ENCODE results near the gene RNF215.
A peak's percentile ranks its signal among the peaks of the same experiment; 100 is the strongest.

Gene RNF215

GRCh38 chr22:30425616-30426387, 38.6 kb upstream of the RNF215 start, which contains the start of gene MTFP1:
MTFP1 (plus strand) TSS chr22:30425768; CDS start chr22:30425880, 112 bp downstream.
- peak within 1 kb of the TSS; percentile 59 to 68 for H3K4me3 ChIP-seq (replicated peaks in 1 of 2; ENCODE audit: low read depth in 2 of 2, low read length in 2 of 2)
- peak; percentile 68 to 75 for DNase-seq (ENCODE audit: low read depth in 2 of 2)
- TF ChIP-seq, protein P1, sequence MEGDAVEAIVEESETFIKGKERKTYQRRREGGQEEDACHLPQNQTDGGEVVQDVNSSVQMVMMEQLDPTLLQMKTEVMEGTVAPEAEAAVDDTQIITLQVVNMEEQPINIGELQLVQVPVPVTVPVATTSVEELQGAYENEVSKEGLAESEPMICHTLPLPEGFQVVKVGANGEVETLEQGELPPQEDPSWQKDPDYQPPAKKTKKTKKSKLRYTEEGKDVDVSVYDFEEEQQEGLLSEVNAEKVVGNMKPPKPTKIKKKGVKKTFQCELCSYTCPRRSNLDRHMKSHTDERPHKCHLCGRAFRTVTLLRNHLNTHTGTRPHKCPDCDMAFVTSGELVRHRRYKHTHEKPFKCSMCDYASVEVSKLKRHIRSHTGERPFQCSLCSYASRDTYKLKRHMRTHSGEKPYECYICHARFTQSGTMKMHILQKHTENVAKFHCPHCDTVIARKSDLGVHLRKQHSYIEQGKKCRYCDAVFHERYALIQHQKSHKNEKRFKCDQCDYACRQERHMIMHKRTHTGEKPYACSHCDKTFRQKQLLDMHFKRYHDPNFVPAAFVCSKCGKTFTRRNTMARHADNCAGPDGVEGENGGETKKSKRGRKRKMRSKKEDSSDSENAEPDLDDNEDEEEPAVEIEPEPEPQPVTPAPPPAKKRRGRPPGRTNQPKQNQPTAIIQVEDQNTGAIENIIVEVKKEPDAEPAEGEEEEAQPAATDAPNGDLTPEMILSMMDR (IDR thresholded peaks at IDR 0.05; ENCODE audit: low read depth, low read length) = no peak

DNA sequence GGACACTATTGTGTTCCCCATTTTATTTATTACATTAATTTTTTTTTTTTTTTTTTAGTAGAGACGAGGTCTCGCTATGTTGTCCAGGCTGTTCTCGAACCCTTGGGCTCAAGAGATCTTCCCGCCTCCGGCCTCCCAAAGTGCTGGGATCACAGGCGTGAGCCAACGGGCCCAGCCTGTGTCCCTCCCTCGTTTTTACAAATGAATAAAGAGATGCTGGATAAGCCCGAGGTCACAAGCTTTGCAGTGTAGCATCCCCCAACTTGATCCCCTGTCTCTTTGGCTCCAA, 38.1 kb upstream of the RNF215 start:
- DNase-seq (ENCODE audit: low read depth in 2 of 2) = no peak
- TF ChIP-seq, protein P1 (IDR thresholded peaks at IDR 0.05; ENCODE audit: low read depth, low read length) = no peak
- H3K4me3 ChIP-seq (replicated peaks in 1 of 2; ENCODE audit: low read depth in 2 of 2, low read length in 2 of 2) = peak overlapping the region; percentile 59 to 68

GRCh38 chr22:30424534-30425326, 37.5 kb upstream of the RNF215 start:
- peak overlapping the region; percentile 28 to 59 for H3K4me3 ChIP-seq (replicated peaks in 1 of 2; ENCODE audit: low read depth in 2 of 2, low read length in 2 of 2)
- peak; percentile 52 to 62 for DNase-seq (ENCODE audit: low read depth in 2 of 2)
- TF ChIP-seq, protein P1 (IDR thresholded peaks at IDR 0.05; ENCODE audit: low read depth, low read length) = no peak

- TF ChIP-seq, protein P1 (IDR thresholded peaks at IDR 0.05; ENCODE audit: low read depth, low read length) = no peak
- peak; percentile 100 for DNase-seq (ENCODE audit: low read depth in 2 of 2)
- peak overlapping the region; percentile 49 to 53 for H3K4me3 ChIP-seq (replicated peaks in 1 of 2; ENCODE audit: low read depth in 2 of 2, low read length in 2 of 2)
Measured at GRCh38 chr22:30423959-30424533, 36.8 kb upstream of the RNF215 start.

DNA sequence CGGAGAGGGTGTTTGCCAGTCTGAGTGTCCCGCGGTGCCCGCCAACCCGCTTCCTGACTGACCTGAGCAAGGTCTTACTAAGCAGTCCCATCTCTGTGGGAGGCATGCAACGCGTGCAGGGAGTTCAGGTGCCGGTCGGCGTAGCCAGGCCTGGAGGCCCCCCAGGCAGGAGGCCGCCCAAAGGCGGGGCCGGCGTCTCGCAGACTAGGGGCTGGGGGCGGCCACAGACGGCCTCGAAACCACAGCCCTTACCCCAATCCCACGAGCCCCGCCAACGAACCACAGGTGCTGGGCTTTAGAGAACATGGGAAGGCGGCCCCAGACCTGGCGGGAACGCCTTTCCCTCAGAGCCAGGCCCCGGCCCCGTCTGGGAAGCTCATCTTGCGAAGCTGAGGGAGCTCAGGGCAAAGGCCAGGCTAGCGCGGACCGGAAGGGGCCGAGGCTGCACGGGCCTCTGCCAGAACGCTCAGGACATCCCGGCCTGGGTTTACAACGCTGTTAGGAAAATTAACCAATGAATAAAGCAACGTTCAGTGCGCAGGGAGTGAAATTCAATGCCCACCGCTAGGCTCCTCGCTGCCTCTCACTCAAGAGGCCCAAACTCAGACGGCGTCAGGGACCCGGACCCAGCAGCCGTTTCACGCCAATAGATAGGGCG, 36.2 kb upstream of the RNF215 start:
- H3K4me3 ChIP-seq (replicated peaks in 1 of 2; ENCODE audit: low read depth in 2 of 2, low read length in 2 of 2) = peak overlapping the region; percentile 49 to 53
- TF ChIP-seq, protein P1 (IDR thresholded peaks at IDR 0.05; ENCODE audit: low read depth, low read length) = peak; percentile 3
- no peak for DNase-seq (ENCODE audit: low read depth in 2 of 2)

DNA sequence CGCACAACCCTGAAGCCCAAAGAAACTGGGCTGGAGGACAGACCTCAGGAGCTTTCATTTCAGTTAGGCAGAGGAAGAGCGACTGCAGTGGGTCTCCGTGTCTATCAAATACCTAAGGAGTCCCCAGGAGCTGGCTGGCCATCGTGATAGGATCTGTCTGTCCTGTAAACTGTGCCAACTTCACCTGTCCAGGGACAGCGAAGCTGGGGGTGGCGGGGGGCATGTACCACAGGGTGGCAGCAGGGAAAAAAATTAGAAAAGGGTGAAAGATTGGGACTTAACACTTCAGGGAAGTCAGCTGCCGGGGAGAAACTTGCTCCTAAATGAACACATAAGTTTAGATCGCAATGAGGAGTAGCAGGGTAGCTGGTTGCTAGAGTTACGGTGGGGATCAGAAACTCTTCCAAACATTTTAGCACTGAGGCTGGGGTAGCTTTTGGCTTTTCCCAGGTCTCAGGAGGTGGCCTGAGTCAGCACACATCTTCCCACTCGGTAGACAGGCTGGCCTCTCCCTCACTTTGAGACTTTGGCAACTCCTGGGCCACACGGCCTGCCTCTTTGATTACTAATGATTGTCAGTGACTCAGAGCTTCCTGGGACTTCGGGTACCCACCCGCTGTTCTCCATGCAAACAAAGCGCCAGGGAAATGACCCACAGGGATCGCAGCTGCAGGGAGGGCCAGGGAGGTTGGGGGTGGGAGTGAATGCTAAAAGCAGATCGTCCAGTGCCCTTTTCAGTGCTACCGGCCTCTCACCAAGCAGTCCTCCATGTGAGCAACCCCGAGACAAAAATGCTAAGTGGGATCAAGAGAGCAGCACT, 35.5 kb upstream of the RNF215 start:
- peak; percentile 86 to 98 for DNase-seq (ENCODE audit: low read depth in 2 of 2)
- TF ChIP-seq, protein P1 (IDR thresholded peaks at IDR 0.05; ENCODE audit: low read depth, low read length) = no peak
- H3K4me3 ChIP-seq (replicated peaks in 1 of 2; ENCODE audit: low read depth in 2 of 2, low read length in 2 of 2) = peak overlapping the region; percentile 49 to 53

Data from cardiac fibroblast (primary cell).